Transverse colon (tissue), 4 donors: Measurements from ENCODE around the gene SELENOT. TPM values are rescaled to one million over a fixed set of nuclear protein-coding genes. Genes with fewer than 3 reads are reported as not detected.
"Not testable (repeated sequence)": the region's sequence is repeated elsewhere in the genome, so short reads cannot be mapped to it uniquely, and the experiment has no call there.

Source experiments
- DNase-seq: peaks from one replicate; pipeline ENCODE4 v3.0.0-alpha.2; 2019
- H3K27ac ChIP-seq, 4 donors: fragments of 200-600 bp; sonication (generic); 2 replicates each; pipeline ENCODE4 v1.5.1; 2016 to 2018; ENCODE audit warnings: inconsistent platforms in 4 of 4
- H3K27me3 ChIP-seq: fragments of 200-600 bp; sonication (generic); 2 replicates; pipeline ENCODE4 v1.5.1; 2017; ENCODE audit warnings: inconsistent platforms
- H3K36me3 ChIP-seq, 4 donors: fragments of 200-600 bp; sonication (generic); 2 replicates each; pipeline ENCODE4 v1.5.1; 2017 to 2019; ENCODE audit warnings: inconsistent platforms in 4 of 4
- H3K4me1 ChIP-seq, 4 donors: fragments of 200-600 bp; sonication (generic); 2 replicates each; pipeline ENCODE4 v1.5.1; 2017 to 2020; ENCODE audit warnings: inconsistent platforms in 4 of 4
- H3K4me3 ChIP-seq, 4 donors: fragments of 200-600 bp; sonication (generic); 1 replicate in 1 of 4; 2 replicates in 3 of 4; pipeline versions ENCODE4 v1.5.1 to v1.6.1; 2017 to 2019; ENCODE audit warnings: inconsistent platforms in 4 of 4
- H3K9me3 ChIP-seq, 2 donors: fragments of 200-600 bp; sonication (generic); 2 replicates each; pipeline ENCODE4 v1.5.1; 2017 to 2019; ENCODE audit warnings: inconsistent platforms in 2 of 2
- CTCF ChIP-seq, 5 experiments: fragments of 200-600 bp in 3 of 5; fragments of 450-650 bp in 2 of 5; sonication (generic) in 3 of 5; IDR thresholded peaks; 1 replicate in 2 of 5; 2 replicates in 3 of 5; pipeline ENCODE4 v1.5.1; 2016 to 2017; ENCODE audit warnings: antibody characterized with exemption in 5 of 5, inconsistent platforms in 3 of 5, mild to moderate bottlenecking in 2 of 5, moderate library complexity in 1 of 5
- EP300 ChIP-seq: sonication (generic); formaldehyde crosslinking; IDR thresholded peaks from one replicate; pipeline ENCODE4 v1.6.1; 2017; ENCODE audit warnings: antibody characterized with exemption, low read depth
- POLR2A ChIP-seq: fragments of 450-650 bp; IDR thresholded peaks from one replicate; pipeline ENCODE4 v1.6.1; 2016; ENCODE audit warnings: antibody characterized with exemption, mild to moderate bottlenecking, moderate library complexity
- POLR2AphosphoS5 ChIP-seq, 3 donors: sonication (generic); formaldehyde crosslinking; IDR thresholded peaks; one replicate each; pipeline ENCODE4 v1.6.1; 2016; ENCODE audit warnings: antibody characterized with exemption in 3 of 3
- WGBS, 2 donors: methylation state at CpG; one replicate each; pipeline ENCODE4 v1.1.5; 2018; ENCODE audit warnings: low coverage in 1 of 2; 5-methylcytosine and 5-hydroxymethylcytosine counted together
- in situ Hi-C, 4 donors: fragments of 200-750 bp; cut with MboI; loops; one replicate each; pipeline versions ENCODE4 v1.15.0 to v1.15.1; 2017; ENCODE audit warnings: low sequenced_read_pairs in 3 of 4, low pct_ligation_motif_present in 1 of 4, low pct_unique_long_range_greater_than_20kb in 1 of 4
- intact Hi-C: fragments of 100-400 bp; cut with DNase I; formaldehyde crosslinking; loops from one replicate; pipeline ENCODE4 v1.15.1; 2023; ENCODE audit warnings: low total_unique reads
- total RNA-seq, 4 donors: library from RNA; depleted of rRNA; stranded (reverse); fragments of >200 nt; gene quantifications; one replicate each; pipeline ENCODE4 v1.1.0, GENCODE V29; 2016

SELENOT gene
- total RNA-seq, 4 donors from 2014 or later = 36.3 to 149 (median 95.1) TPM

DNA sequence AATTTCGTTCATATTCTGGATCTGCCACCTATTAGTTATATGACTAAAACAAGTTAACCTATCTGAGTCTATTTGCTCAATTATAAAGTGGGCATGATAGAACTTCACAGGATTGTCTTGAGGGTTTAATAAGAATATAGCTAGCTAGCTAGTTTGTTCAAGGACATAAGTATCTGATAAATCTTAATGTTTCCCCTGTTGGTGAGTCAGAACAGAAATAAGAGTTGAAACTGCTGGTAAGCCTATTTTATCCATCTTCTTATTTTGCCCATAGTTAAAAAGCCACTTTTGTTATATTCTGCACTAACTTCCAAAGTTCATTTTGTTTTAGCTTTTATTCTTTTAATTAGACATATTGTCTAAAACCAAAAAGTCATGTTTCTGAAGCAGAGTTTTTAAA lies 9.4 kb downstream of the SELENOT start:
- no peak for DNase-seq
- H3K4me1 ChIP-seq = peaks cover 0 to 31% (median 13%) of the 10 kb centered on the region in 4 donors
- H3K36me3 ChIP-seq = peaks cover 0 to 6% (median 2%) of the 10 kb centered on the region in 4 donors
- in situ Hi-C loops (no loop called here), intact Hi-C loops (no loop called here)
- H3K27ac ChIP-seq = no peak overlapping the region
- H3K9me3 ChIP-seq = no peaks in the 10 kb centered on the region
- WGBS, 2 donors = 86 to 89% methylated on average over 1 of the region's 1 CpG
- H3K4me3 ChIP-seq = no peak overlapping the region
- TF ChIP-seq EP300 (no peak), POLR2AphosphoS5 (IDR thresholded peaks at IDR 0.05) (no peak), POLR2A (no peak), CTCF (IDR thresholded peaks at IDR 0.05) (no peak)
- no peaks in the 10 kb centered on the region for H3K27me3 ChIP-seq

GRCh38 chr3:150613034-150613433 lies 9.9 kb downstream of the SELENOT start:
- Histone ChIP-seq H3K4me1 (peaks cover 0 to 26% (median 8%) of the 10 kb centered on the region in 4 donors), H3K9me3 (no peaks in the 10 kb centered on the region), H3K27ac (no peak overlapping the region), H3K36me3 (peaks cover 0 to 6% (median 2%) of the 10 kb centered on the region in 4 donors), H3K4me3 (no peak overlapping the region), H3K27me3 (no peaks in the 10 kb centered on the region)
- in situ Hi-C loops = no loop called here
- TF ChIP-seq CTCF (IDR thresholded peaks at IDR 0.05) (no peak), POLR2A (no peak), POLR2AphosphoS5 (IDR thresholded peaks at IDR 0.05) (no peak), EP300 (no peak)
- WGBS, 2 donors = 89 to 94% methylated on average over 2 of the region's 2 CpGs
- intact Hi-C loops = no loop called here
- no peak for DNase-seq

DNA sequence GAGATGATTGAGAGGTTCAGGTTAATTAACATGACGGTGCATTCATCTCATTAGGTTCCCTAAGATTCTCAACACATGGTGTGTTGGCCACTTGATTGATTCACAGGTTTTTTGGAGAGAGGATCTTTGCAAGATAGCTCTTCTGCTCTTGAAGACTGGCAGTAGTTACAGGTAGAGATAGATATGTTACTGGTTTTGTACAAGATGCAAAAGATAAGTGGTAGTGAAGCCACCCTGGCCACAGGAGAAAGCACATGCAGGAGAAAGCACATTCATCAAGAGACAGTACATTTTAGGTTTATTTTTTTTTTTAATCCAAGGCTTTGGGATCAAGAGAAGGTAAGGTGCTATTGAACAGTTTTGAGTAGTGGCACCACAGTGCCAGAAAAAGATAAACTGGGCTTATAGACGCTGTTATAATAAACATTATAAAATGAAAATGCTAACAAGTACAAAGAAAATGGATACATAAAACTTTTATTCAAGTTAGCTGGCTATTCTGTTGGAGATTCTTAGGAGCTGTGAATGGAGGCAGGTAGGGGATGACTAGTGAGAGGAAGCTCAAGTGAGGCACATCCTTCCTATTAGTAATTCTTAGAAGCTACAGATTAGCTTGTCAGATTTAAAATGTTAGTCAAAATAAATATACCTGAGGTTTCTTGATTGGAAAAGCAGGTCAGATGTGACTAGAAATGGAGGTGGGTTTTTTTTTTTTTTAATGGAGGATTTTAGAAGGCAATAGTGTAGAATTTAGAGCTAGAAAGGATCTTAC lies 10.8 kb downstream of the SELENOT start:
- no peak for TF ChIP-seq POLR2A
- no peak for TF ChIP-seq POLR2AphosphoS5 (IDR thresholded peaks at IDR 0.05)
- TF ChIP-seq EP300 = no peak
- no peak for TF ChIP-seq CTCF (IDR thresholded peaks at IDR 0.05)
- Histone ChIP-seq H3K27ac (no peak overlapping the region), H3K4me1 (peaks cover 0 to 19% (median 6%) of the 10 kb centered on the region in 4 donors), H3K9me3 (no peaks in the 10 kb centered on the region), H3K27me3 (no peaks in the 10 kb centered on the region), H3K4me3 (no peak overlapping the region), H3K36me3 (peaks cover 0 to 6% (median 2%) of the 10 kb centered on the region in 4 donors)
- in situ Hi-C loops = no loop called here
- 77% methylated on average over 2 of the region's 2 CpGs for whole genome bisulfite sequencing, 2 donors
- no peak for DNase-seq
- intact Hi-C loops = no loop called here

GRCh38 chr3:150620002-150620689 lies 17.0 kb downstream of the SELENOT start:
- H3K4me3 ChIP-seq = no peak overlapping the region
- no peaks in the 10 kb centered on the region for H3K27me3 ChIP-seq
- TF ChIP-seq CTCF (IDR thresholded peaks at IDR 0.05) = no peak
- TF ChIP-seq EP300 = no peak
- no peak for TF ChIP-seq POLR2AphosphoS5 (IDR thresholded peaks at IDR 0.05)
- TF ChIP-seq POLR2A = no peak
- peaks cover 0 to 8% (median 4%) of the 10 kb centered on the region in 4 donors for H3K36me3 ChIP-seq
- no peaks in the 10 kb centered on the region for H3K9me3 ChIP-seq
- intact Hi-C loops (no loop called here), in situ Hi-C loops (no loop called here)
- DNase-seq = no peak
- WGBS, 2 donors = 81 to 85% methylated on average over 7 of the region's 7 CpGs
- H3K4me1 ChIP-seq = peaks cover 0 to 22% (median 0%) of the 10 kb centered on the region in 4 donors
- H3K27ac ChIP-seq = no peak overlapping the region

GRCh38 chr3:150622955-150623354 lies 19.8 kb downstream of the SELENOT start:
- in situ Hi-C loops, H3K27me3 ChIP-seq, H3K27ac ChIP-seq, H3K4me3 ChIP-seq, H3K9me3 ChIP-seq, intact Hi-C loops, DNase-seq: not testable (repeated sequence)
- Histone ChIP-seq H3K4me1 (peaks cover 0 to 22% (median 0%) of the 10 kb centered on the region in 4 donors), H3K36me3 (peaks cover 0 to 33% (median 12%) of the 10 kb centered on the region in 4 donors)
